OCI-LY7 (cell line): ENCODE data around the gene MFRP.
A peak's percentile ranks its signal among the peaks of the same experiment; 100 is the strongest.

ENCODE experiments used
- EZH2phosphoT487 ChIP-seq: fragments of 200-600 bp; sonication (generic); IDR thresholded peaks from 2 replicates; pipeline ENCODE4 v1.6.1; 2018; ENCODE audit warnings: low read depth, borderline replicate concordance, mild to moderate bottlenecking, mixed run types, antibody characterized with exemption, low read length, moderate library complexity, mixed read lengths
- TF ChIP-seq, protein P1 (sequence below): fragments of 200-600 bp; sonication (generic); conservative IDR thresholded peaks from 2 replicates; pipeline ENCODE4 v1.5.1; 2014; ENCODE audit warnings: mild to moderate bottlenecking, antibody characterized with exemption, low read length, moderate library complexity, mixed read lengths

GRCh38 chr11:119369132-119369925 lies 22.8 kb upstream of the MFRP start:
- TF ChIP-seq, protein P1, sequence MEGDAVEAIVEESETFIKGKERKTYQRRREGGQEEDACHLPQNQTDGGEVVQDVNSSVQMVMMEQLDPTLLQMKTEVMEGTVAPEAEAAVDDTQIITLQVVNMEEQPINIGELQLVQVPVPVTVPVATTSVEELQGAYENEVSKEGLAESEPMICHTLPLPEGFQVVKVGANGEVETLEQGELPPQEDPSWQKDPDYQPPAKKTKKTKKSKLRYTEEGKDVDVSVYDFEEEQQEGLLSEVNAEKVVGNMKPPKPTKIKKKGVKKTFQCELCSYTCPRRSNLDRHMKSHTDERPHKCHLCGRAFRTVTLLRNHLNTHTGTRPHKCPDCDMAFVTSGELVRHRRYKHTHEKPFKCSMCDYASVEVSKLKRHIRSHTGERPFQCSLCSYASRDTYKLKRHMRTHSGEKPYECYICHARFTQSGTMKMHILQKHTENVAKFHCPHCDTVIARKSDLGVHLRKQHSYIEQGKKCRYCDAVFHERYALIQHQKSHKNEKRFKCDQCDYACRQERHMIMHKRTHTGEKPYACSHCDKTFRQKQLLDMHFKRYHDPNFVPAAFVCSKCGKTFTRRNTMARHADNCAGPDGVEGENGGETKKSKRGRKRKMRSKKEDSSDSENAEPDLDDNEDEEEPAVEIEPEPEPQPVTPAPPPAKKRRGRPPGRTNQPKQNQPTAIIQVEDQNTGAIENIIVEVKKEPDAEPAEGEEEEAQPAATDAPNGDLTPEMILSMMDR: peak; percentile 39; the same call in 1 of the 2 replicates
- TF ChIP-seq EZH2phosphoT487: no peak
